Right forelimb (tissue), 1 donor: ENCODE results near the gene KCTD2.
"Not testable (repeated sequence)": the region's sequence is repeated elsewhere in the genome, so short reads cannot be mapped to it uniquely, and the experiment has no call there.

Source experiments
- DNase-seq: peaks from one replicate; pipeline ENCODE4 v3.0.0-alpha.2; 2018

Gene KCTD2

GRCh38 chr17:75046407-75047289 lies at the start of gene KCTD2, which contains the start of gene ATP5PD:
Gene KCTD2, plus strand, starts transcription at chr17:75047225. Its CDS starts 26 bp downstream, at chr17:75047251.
Gene ATP5PD, minus strand, starts transcription at chr17:75046969. Its CDS starts 4,319 bp downstream, at chr17:75042650.
- peak; percentile 98 for DNase-seq

- DNase-seq: no peak
These were observed 48.2 kb upstream of the KCTD2 start for GRCh38 chr17:74998783-74999182.

GRCh38 chr17:74999523-74999922 lies 47.5 kb upstream of the KCTD2 start:
- no peak for DNase-seq

- DNase-seq: no peak
These were observed 44.8 kb upstream of the KCTD2 start for GRCh38 chr17:75001915-75002843.

- DNase-seq: no peak
These were observed 43.7 kb upstream of the KCTD2 start for GRCh38 chr17:75003070-75003956.

GRCh38 chr17:75003957-75004355 lies 43.1 kb upstream of the KCTD2 start:
- no peak for DNase-seq

GRCh38 chr17:75004371-75004770 lies 42.7 kb upstream of the KCTD2 start:
- DNase-seq: no peak

GRCh38 chr17:75005291-75005690 lies 41.7 kb upstream of the KCTD2 start:
- DNase-seq: no peak

GRCh38 chr17:75006084-75006483 lies 40.9 kb upstream of the KCTD2 start:
- DNase-seq: not testable (repeated sequence)

- no peak for DNase-seq
These were observed 40.4 kb upstream of the KCTD2 start for GRCh38 chr17:75006653-75007052.

- DNase-seq: no peak
These were observed 38.7 kb upstream of the KCTD2 start for GRCh38 chr17:75008373-75008772.

GRCh38 chr17:75009139-75009724 lies 37.8 kb upstream of the KCTD2 start:
- DNase-seq: no peak

GRCh38 chr17:75010683-75011400 lies 36.2 kb upstream of the KCTD2 start:
- peak; percentile 68 for DNase-seq

- peak; percentile 76 for DNase-seq
These were observed 35.5 kb upstream of the KCTD2 start for GRCh38 chr17:75011401-75012095.

- no peak for DNase-seq
These were observed 35.0 kb upstream of the KCTD2 start for GRCh38 chr17:75012096-75012345.

- peak; percentile 93 for DNase-seq
These were observed 34.5 kb upstream of the KCTD2 start, which contains the start of gene MRPL58 for GRCh38 chr17:75012346-75013091. Gene MRPL58, plus strand, starts transcription at chr17:75012670. Its CDS starts 17 bp downstream, at chr17:75012687.

GRCh38 chr17:75013092-75013559 lies 33.9 kb upstream of the KCTD2 start:
- no peak for DNase-seq

- DNase-seq: no peak
These were observed 27.9 kb upstream of the KCTD2 start for GRCh38 chr17:75019146-75019545.

GRCh38 chr17:75019710-75020109 lies 27.3 kb upstream of the KCTD2 start:
- DNase-seq: no peak
